IPS-20b (cell line): ENCODE measurements around the gene ADD2.

ENCODE experiments used
- H3K27ac ChIP-seq: one replicate; pipeline ENCODE4 v1.5.1; 2013; ENCODE audit warnings: low read length
- H3K27me3 ChIP-seq: 2 replicates; pipeline ENCODE4 v1.6.1; 2013; ENCODE audit warnings: mild to moderate bottlenecking, low read length, inconsistent platforms; ENCODE audit not compliant: insufficient read depth
- H3K36me3 ChIP-seq: 2 replicates; pipeline ENCODE4 v1.6.1; 2013; ENCODE audit warnings: low read depth, mild to moderate bottlenecking, inconsistent platforms, low read length, moderate library complexity; ENCODE audit not compliant: insufficient read depth
- H3K4me1 ChIP-seq: 2 replicates; pipeline ENCODE4 v1.6.1; 2013; ENCODE audit warnings: mild to moderate bottlenecking, control low read depth, inconsistent platforms, low read length, moderate library complexity; ENCODE audit not compliant: insufficient read depth
- H3K4me3 ChIP-seq: 2 replicates; pipeline ENCODE4 v1.5.1; 2013; ENCODE audit warnings: mild to moderate bottlenecking, low read length, inconsistent platforms
- H3K9ac ChIP-seq: 2 replicates; pipeline ENCODE4 v1.6.1; 2013; ENCODE audit warnings: low read depth, mild to moderate bottlenecking, inconsistent platforms, low read length, moderate library complexity
- H3K9me3 ChIP-seq: 2 replicates; pipeline ENCODE4 v1.6.1; 2013; ENCODE audit warnings: mild to moderate bottlenecking, low read depth, low read length, inconsistent platforms; ENCODE audit not compliant: insufficient read depth

ADD2 gene

GRCh38 chr2:70691497-70692140 is 76.4 kb downstream of the ADD2 start:
- Histone ChIP-seq H3K27ac (no peak overlapping the region), H3K4me1 (no peaks in the 10 kb centered on the region; the same call in 1 of the 2 replicates), H3K4me3 (no peak overlapping the region), H3K9ac (no peak overlapping the region), H3K27me3 (no peaks in the 10 kb centered on the region), H3K9me3 (no peaks in the 10 kb centered on the region), H3K36me3 (peaks cover 98% of the 10 kb centered on the region)

- H3K27me3 ChIP-seq: no peaks in the 10 kb centered on the region
- H3K36me3 ChIP-seq: peaks cover 98% of the 10 kb centered on the region
- no peak overlapping the region for H3K4me3 ChIP-seq
- no peak overlapping the region for H3K9ac ChIP-seq
- no peak overlapping the region for H3K27ac ChIP-seq
- H3K4me1 ChIP-seq: no peaks in the 10 kb centered on the region; the same call in 1 of the 2 replicates
- no peaks in the 10 kb centered on the region for H3K9me3 ChIP-seq
Measured at GRCh38 chr2:70690846-70691245, 77.2 kb downstream of the ADD2 start.

GRCh38 chr2:70688427-70688826 is 79.6 kb downstream of the ADD2 start:
- Histone ChIP-seq H3K4me1 (no peaks in the 10 kb centered on the region; the same call in 1 of the 2 replicates), H3K27ac (no peak overlapping the region), H3K9me3 (no peaks in the 10 kb centered on the region), H3K36me3 (peaks cover 98% of the 10 kb centered on the region), H3K9ac (no peak overlapping the region), H3K27me3 (no peaks in the 10 kb centered on the region), H3K4me3 (no peak overlapping the region)

GRCh38 chr2:70687461-70687795 is 80.6 kb downstream of the ADD2 start:
- Histone ChIP-seq H3K9ac (no peak overlapping the region), H3K36me3 (peaks cover 98% of the 10 kb centered on the region), H3K27ac (no peak overlapping the region)

GRCh38 chr2:70686577-70687460 is 81.2 kb downstream of the ADD2 start:
- Histone ChIP-seq H3K27ac (no peak overlapping the region), H3K27me3 (no peaks in the 10 kb centered on the region), H3K36me3 (peaks cover 98% of the 10 kb centered on the region), H3K9me3 (no peaks in the 10 kb centered on the region), H3K4me1 (no peaks in the 10 kb centered on the region; the same call in 1 of the 2 replicates), H3K9ac (no peak overlapping the region), H3K4me3 (no peak overlapping the region)

More at GRCh38 chr2:70687461-70687795, 80.6 kb downstream of the ADD2 start:
- no peak overlapping the region for H3K4me3 ChIP-seq
- no peaks in the 10 kb centered on the region for H3K27me3 ChIP-seq
- H3K9me3 ChIP-seq: no peaks in the 10 kb centered on the region
- no peaks in the 10 kb centered on the region; the same call in 1 of the 2 replicates for H3K4me1 ChIP-seq

GRCh38 chr2:70685771-70686171 is 82.2 kb downstream of the ADD2 start:
- Histone ChIP-seq H3K4me1 (no peaks in the 10 kb centered on the region; the same call in 1 of the 2 replicates), H3K36me3 (peaks cover 97% of the 10 kb centered on the region), H3K27me3 (no peaks in the 10 kb centered on the region), H3K9ac (no peak overlapping the region), H3K4me3 (no peak overlapping the region), H3K27ac (no peak overlapping the region), H3K9me3 (no peaks in the 10 kb centered on the region)

GRCh38 chr2:70684846-70685622 is 83.0 kb downstream of the ADD2 start:
- Histone ChIP-seq H3K4me3 (no peak overlapping the region), H3K27me3 (no peaks in the 10 kb centered on the region), H3K36me3 (peaks cover 97% of the 10 kb centered on the region)

GRCh38 chr2:70683455-70683854 is 84.5 kb downstream of the ADD2 start:
- H3K27me3 ChIP-seq: no peaks in the 10 kb centered on the region
- H3K4me3 ChIP-seq: no peak overlapping the region
- no peaks in the 10 kb centered on the region; the same call in 1 of the 2 replicates for H3K4me1 ChIP-seq
- H3K9me3 ChIP-seq: no peaks in the 10 kb centered on the region
- H3K36me3 ChIP-seq: peaks cover 97% of the 10 kb centered on the region
- H3K27ac ChIP-seq: no peak overlapping the region
- no peak overlapping the region for H3K9ac ChIP-seq

More at GRCh38 chr2:70684846-70685622, 83.0 kb downstream of the ADD2 start:
- H3K9me3 ChIP-seq: no peaks in the 10 kb centered on the region
- no peaks in the 10 kb centered on the region; the same call in 1 of the 2 replicates for H3K4me1 ChIP-seq
- no peak overlapping the region for H3K27ac ChIP-seq
- H3K9ac ChIP-seq: no peak overlapping the region

GRCh38 chr2:70680735-70681134 is 87.3 kb downstream of the ADD2 start:
- peaks cover 98% of the 10 kb centered on the region for H3K36me3 ChIP-seq
- no peaks in the 10 kb centered on the region for H3K27me3 ChIP-seq
- no peaks in the 10 kb centered on the region for H3K4me1 ChIP-seq
- H3K9ac ChIP-seq: no peak overlapping the region
- no peak overlapping the region for H3K4me3 ChIP-seq
- no peaks in the 10 kb centered on the region for H3K9me3 ChIP-seq
- no peak overlapping the region for H3K27ac ChIP-seq

GRCh38 chr2:70679259-70679658 is 88.7 kb downstream of the ADD2 start:
- Histone ChIP-seq H3K4me3 (no peak overlapping the region), H3K36me3 (peaks cover 98% of the 10 kb centered on the region), H3K27ac (no peak overlapping the region), H3K27me3 (no peaks in the 10 kb centered on the region), H3K9me3 (no peaks in the 10 kb centered on the region), H3K4me1 (no peaks in the 10 kb centered on the region), H3K9ac (no peak overlapping the region)

- H3K9ac ChIP-seq: no peak overlapping the region
- H3K9me3 ChIP-seq: no peaks in the 10 kb centered on the region
- H3K27ac ChIP-seq: no peak overlapping the region
- no peak overlapping the region for H3K4me3 ChIP-seq
- H3K27me3 ChIP-seq: no peaks in the 10 kb centered on the region
- peaks cover 98% of the 10 kb centered on the region for H3K36me3 ChIP-seq
- H3K4me1 ChIP-seq: no peaks in the 10 kb centered on the region
Measured at GRCh38 chr2:70678576-70679143, 89.3 kb downstream of the ADD2 start.
